Measurements from ENCODE around the gene RPS19.
A peak's percentile ranks its signal among the peaks of the same experiment; 100 is the strongest.

Gene RPS19

GRCh38 chr19:41882568-41883462 lies 22.8 kb downstream of the RPS19 start, which contains the start of gene ARHGEF1:
Gene ARHGEF1 (plus strand): TSS chr19:41883184. CDS start chr19:41888083, 4,899 bp downstream.
- Histone ChIP-seq H3K27ac (ENCODE audit: low read depth, low read length, poor library complexity, severe bottlenecking) (peak within 1 kb of the TSS; percentile 95), H3K79me2 (ENCODE audit: insufficient read depth, low read length) (peaks cover 19% of the 10 kb centered on the region), H4K20me1 (ENCODE audit: insufficient read depth, low read length) (no peaks in the 10 kb centered on the region), H3K36me3 (ENCODE audit: insufficient read depth, low read length) (peaks cover 32% of the 10 kb centered on the region), H3K9me2 (ENCODE audit: low read depth, low read length) (no peaks in the 10 kb centered on the region), H3K4me2 (ENCODE audit: low read length) (peak within 1 kb of the TSS; percentile 82), H3F3A (ENCODE audit: insufficient read depth, low read length) (peaks cover 4% of the 10 kb centered on the region; the same call in 1 of the 2 replicates), H2AFZ (ENCODE audit: low read length) (no peak within 1 kb of the TSS), H3K27me3 (ENCODE audit: insufficient read depth, low read length) (no peaks in the 10 kb centered on the region), H3K9me3 (ENCODE audit: low read length) (no peaks in the 10 kb centered on the region), H3K4me1 (ENCODE audit: insufficient read depth, low read length, severe bottlenecking) (peaks cover 75% of the 10 kb centered on the region), H3K9ac (ENCODE audit: low read length) (peak within 1 kb of the TSS; percentile 92), H3K4me3 (ENCODE audit: low read depth, low read length, poor library complexity, severe bottlenecking) (peak within 1 kb of the TSS; percentile 83)
- no peak for TF ChIP-seq CTCF (IDR thresholded peaks at IDR 0.05; ENCODE audit: low read length)
- TF ChIP-seq EZH2 (IDR thresholded peaks at IDR 0.05; ENCODE audit: borderline replicate concordance, low read length) = no peak

GRCh38 chr19:41883463-41883820 lies 23.4 kb downstream of the RPS19 start:
- Histone ChIP-seq H3F3A (ENCODE audit: insufficient read depth, low read length) (peaks cover 4% of the 10 kb centered on the region; the same call in 1 of the 2 replicates), H3K27ac (ENCODE audit: low read depth, low read length, poor library complexity, severe bottlenecking) (peak overlapping the region; percentile 95), H3K4me2 (ENCODE audit: low read length) (peak overlapping the region; percentile 82), H3K36me3 (ENCODE audit: insufficient read depth, low read length) (peaks cover 32% of the 10 kb centered on the region), H3K4me3 (ENCODE audit: low read depth, low read length, poor library complexity, severe bottlenecking) (peak overlapping the region; percentile 83), H4K20me1 (ENCODE audit: insufficient read depth, low read length) (no peaks in the 10 kb centered on the region), H3K9me3 (ENCODE audit: low read length) (no peaks in the 10 kb centered on the region), H2AFZ (ENCODE audit: low read length) (no peak overlapping the region), H3K9ac (ENCODE audit: low read length) (peak overlapping the region; percentile 92), H3K79me2 (ENCODE audit: insufficient read depth, low read length) (peaks cover 12% of the 10 kb centered on the region), H3K9me2 (ENCODE audit: low read depth, low read length) (no peaks in the 10 kb centered on the region), H3K4me1 (ENCODE audit: insufficient read depth, low read length, severe bottlenecking) (peaks cover 74% of the 10 kb centered on the region), H3K27me3 (ENCODE audit: insufficient read depth, low read length) (no peaks in the 10 kb centered on the region)
- no peak for TF ChIP-seq EZH2 (IDR thresholded peaks at IDR 0.05; ENCODE audit: borderline replicate concordance, low read length)
- TF ChIP-seq CTCF (IDR thresholded peaks at IDR 0.05; ENCODE audit: low read length) = no peak

GRCh38 chr19:41883821-41884733 lies 24.0 kb downstream of the RPS19 start:
- peak overlapping the region; percentile 95 for H3K27ac ChIP-seq (ENCODE audit: low read depth, low read length, poor library complexity, severe bottlenecking)
- H3K79me2 ChIP-seq (ENCODE audit: insufficient read depth, low read length) = peaks cover 10% of the 10 kb centered on the region
- peak overlapping the region; percentile 92 for H3K9ac ChIP-seq (ENCODE audit: low read length)
- peak overlapping the region; percentile 82 for H3K4me2 ChIP-seq (ENCODE audit: low read length)
- H3K4me3 ChIP-seq (ENCODE audit: low read depth, low read length, poor library complexity, severe bottlenecking) = peak overlapping the region; percentile 83
- H3K9me3 ChIP-seq (ENCODE audit: low read length) = no peaks in the 10 kb centered on the region
- H3K9me2 ChIP-seq (ENCODE audit: low read depth, low read length) = no peaks in the 10 kb centered on the region
- H2AFZ ChIP-seq (ENCODE audit: low read length) = no peak overlapping the region
- H3F3A ChIP-seq (ENCODE audit: insufficient read depth, low read length) = peaks cover 4% of the 10 kb centered on the region; the same call in 1 of the 2 replicates
- peaks cover 31% of the 10 kb centered on the region for H3K36me3 ChIP-seq (ENCODE audit: insufficient read depth, low read length)
- no peak for TF ChIP-seq EZH2 (IDR thresholded peaks at IDR 0.05; ENCODE audit: borderline replicate concordance, low read length)
- TF ChIP-seq CTCF (IDR thresholded peaks at IDR 0.05; ENCODE audit: low read length) = no peak
- H4K20me1 ChIP-seq (ENCODE audit: insufficient read depth, low read length) = no peaks in the 10 kb centered on the region
- H3K27me3 ChIP-seq (ENCODE audit: insufficient read depth, low read length) = no peaks in the 10 kb centered on the region
- H3K4me1 ChIP-seq (ENCODE audit: insufficient read depth, low read length, severe bottlenecking) = peaks cover 67% of the 10 kb centered on the region
